SK-N-MC (cell line): ENCODE results near the gene TP53AIP1.

Experiments used
- EZH2 ChIP-seq: fragments of 200-600 bp; sonication (generic); IDR thresholded peaks from one replicate; pipeline ENCODE4 v1.6.1; 2017; ENCODE audit warnings: antibody characterized with exemption
- FOXP2 ChIP-seq: optimal IDR thresholded peaks from 2 replicates; pipeline ENCODE3; 2011; ENCODE audit warnings: mild to moderate bottlenecking, moderate library complexity; ENCODE audit not compliant: insufficient read depth; ENCODE audit errors: extremely low read length, control extremely low read depth
- POLR2AphosphoS5 ChIP-seq: IDR thresholded peaks from 2 replicates; pipeline ENCODE4 v1.6.1; 2012; ENCODE audit warnings: mild to moderate bottlenecking, low read depth, low read length, borderline replicate concordance

DNA sequence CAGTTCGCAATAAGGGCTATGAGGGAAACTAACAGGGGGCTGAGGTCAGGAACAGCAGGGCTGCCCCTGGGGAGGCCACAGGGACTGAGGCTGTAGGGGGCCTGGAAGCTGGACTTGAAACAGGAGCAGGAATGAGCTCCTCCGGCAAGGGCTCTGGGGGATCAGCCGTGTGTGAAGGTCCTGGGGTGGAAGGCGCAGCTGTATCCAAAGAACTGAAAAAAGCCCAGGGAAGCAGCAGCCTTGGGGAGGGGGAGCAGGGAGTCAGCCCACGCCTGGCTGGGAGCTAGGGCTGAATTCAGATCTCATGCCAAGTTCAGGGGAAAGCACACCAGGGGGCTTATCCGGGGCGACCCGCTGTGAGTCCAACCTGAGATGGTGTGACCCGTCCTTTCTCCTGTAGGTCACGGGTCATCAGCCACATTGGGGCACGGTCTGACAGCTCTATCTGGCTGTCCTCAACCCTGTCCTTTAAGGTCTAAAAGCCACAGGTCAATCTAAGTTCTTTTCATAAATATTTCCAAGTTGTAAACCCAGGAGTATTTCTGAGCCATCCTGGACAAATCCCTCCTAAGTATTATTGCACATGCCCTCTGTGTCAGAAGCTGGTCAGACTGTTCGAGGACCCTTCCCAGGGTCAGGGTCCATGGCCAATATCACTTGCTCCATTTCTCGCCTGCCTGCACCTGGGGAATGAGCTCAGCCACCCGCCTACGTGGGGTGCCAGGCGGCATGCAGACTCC lies 18.0 kb downstream of the TP53AIP1 start:
- no peak for TF ChIP-seq EZH2
- no peak for TF ChIP-seq POLR2AphosphoS5
- TF ChIP-seq FOXP2: no peak
